ENCODE results near the gene MAP3K8. TPM values are rescaled to one million over a fixed set of nuclear protein-coding genes. Genes with fewer than 3 reads are reported as not detected.

Gene MAP3K8
- 4.8 TPM for total RNA-seq

GRCh38 chr10:30433730-30434272, at the start of gene MAP3K8:
Gene MAP3K8 (plus strand): TSS chr10:30434184. CDS start chr10:30438939, 4,755 bp downstream.

Other genes with a start within 250 kb of the MAP3K8 start
- 51.7 TPM for gene MTPAP, start 84.9 kb upstream of the MAP3K8 start, total RNA-seq
- gene LYZL2, start 195.6 kb downstream of the MAP3K8 start, total RNA-seq = not detected